GM21717 (cell line): ENCODE measurements around the gene ZNRF1.

Experiments
- ATAC-seq: cut with Tn5 transposase; IDR thresholded peaks from one replicate; pipeline ENCODE4 v1.9.1; 2021; ENCODE audit warnings: mild to moderate bottlenecking, moderate library complexity; ENCODE audit not compliant: unreplicated experiment

The ZNRF1 gene

GRCh38 chr16:75138636-75139035 lies 139.8 kb downstream of the ZNRF1 start:
- ATAC-seq: no peak

DNA sequence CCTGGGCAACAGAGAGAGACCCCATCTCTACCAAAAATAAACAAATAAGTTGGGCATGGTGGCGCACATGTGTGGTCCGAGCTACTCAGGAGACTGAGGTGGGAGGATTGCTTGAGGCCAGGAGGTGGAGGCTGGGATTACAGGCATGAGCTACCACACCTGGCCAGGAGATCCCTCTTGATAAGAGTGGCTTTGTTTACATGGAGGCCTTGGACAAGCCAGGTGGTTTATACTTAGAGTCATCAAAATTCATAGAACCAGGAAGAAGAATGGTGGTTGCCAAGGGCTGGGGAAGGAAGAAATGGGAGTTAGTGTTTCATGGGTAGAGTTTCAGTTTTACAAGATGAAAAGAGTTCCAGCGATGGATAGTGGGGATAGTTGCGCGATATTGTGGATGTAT lies 140.7 kb downstream of the ZNRF1 start:
- no peak for ATAC-seq

DNA sequence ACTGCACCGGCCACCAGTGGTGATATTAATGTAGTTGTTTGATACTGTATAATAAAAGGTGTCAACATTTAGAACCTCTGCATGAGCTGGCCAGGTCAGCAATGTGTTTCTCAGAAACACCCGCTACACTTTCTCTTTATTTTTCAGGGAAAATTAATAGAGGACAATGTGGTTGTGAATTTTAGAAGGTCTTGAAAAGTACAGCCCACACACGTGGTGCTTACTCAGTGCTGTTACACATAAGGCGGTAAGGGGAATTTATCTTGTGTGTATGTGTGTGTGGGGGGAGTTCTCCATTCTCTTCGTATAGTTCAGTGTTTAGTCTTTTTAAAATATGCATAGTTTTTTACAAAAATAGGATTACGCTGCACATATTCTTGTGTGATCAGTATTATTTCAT lies 145.1 kb downstream of the ZNRF1 start:
- no peak for ATAC-seq

- ATAC-seq: no peak
Measured at GRCh38 chr16:75147968-75148310, 149.1 kb downstream of the ZNRF1 start.

DNA sequence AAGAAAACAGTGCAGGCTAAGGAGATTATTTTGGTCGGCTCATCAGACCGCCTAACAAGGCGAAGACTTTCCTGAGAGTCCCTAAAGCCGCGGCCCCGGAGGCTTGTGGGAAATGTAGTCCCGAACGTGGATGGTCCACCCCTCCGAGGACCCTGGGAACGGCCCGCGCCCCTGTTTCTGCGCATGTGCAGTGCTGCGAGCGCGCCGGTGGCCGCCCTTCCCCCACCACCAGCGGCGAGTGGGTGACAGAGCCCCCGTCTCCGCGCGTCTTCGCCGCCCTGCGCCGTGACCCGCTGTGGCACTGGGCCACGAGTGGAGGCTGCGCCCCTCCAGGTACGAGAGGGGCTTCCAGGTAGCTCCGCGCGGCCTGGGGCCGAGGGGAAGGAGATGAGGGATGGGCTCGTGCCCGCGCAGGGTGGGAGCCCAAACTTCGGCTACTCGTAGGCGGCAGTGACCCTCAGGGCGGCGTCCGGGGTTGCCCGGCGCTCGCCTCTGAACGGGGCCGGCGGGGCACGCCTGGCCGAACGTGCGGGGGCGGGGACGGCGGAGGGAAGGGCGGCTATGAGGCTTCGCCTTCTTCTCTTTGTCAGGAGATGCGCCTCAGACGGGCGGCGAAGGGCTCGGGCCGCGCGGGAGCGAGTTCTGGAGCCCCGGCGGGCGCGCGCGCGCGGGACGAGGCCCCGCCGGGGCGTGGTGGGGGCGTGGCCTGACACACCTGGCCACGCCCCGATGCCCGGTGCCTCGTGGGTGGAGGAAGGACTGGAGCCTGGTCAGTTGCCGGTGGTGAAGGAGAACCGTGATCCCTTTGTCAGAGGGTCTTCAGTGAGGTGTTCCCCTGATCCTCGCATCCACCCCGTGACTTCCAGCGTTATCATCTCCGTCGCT lies 149.7 kb downstream of the ZNRF1 start, which contains the start of gene ZFP1:
Gene ZFP1, plus strand, starts transcription at position 214 of the 885 bp plus-strand sequence. CDS start 4,428 bp downstream, outside the sequence.
- peak; percentile 86 for ATAC-seq

DNA sequence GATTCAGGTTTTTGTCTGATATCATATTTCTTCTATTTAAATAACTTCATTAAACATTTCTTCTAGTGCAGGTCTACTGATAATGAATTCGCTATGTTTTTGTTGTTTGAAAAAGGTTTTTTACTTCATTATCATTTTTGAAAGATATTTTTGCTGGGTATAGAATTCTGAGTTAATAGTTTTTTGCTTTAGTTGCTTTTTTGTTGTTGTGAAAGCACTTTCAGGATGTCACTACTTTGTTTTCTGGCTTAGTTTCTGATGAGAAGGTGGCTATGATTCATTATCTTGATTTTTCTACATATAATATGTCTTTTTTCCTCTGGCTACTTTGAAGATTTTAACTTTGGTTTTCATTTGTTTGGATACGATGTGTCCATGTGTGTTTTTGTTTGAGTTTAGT lies 153.0 kb downstream of the ZNRF1 start:
- no peak for ATAC-seq

GRCh38 chr16:75152635-75153034 lies 153.8 kb downstream of the ZNRF1 start:
- ATAC-seq: no peak

DNA sequence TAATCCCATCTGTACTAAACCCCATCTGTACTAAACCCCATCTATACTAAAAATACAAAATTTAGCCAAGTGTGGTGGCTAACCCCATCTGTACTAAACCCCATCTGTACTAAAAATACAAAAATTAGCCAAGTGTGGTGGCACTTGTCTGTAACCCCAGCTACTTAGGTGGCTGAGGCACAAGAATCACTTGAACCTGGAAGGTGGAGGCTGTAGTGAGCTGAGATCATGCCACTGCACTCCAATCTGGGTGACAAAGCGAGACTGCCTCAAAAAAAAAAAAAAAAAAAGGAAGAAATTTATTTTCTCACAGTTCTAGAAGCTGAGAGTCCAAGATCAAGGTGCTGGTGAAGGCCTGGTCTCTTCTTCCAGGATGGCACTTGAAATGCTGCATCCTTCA lies 161.6 kb downstream of the ZNRF1 start:
- ATAC-seq: no peak
